A375 (cell line): ENCODE results near the gene FAM9A. TPM values are rescaled to one million over a fixed set of nuclear protein-coding genes. Genes with fewer than 3 reads are reported as not detected.

Experiments
- total RNA-seq: library from RNA; depleted of rRNA; stranded (reverse); fragments of >200 nt; shearing (Covaris generic); gene quantifications from 2 replicates; pipeline ENCODE4 v1.2.3, GENCODE V29; 2014; rRNA removed

Gene FAM9A
- total RNA-seq, result not detected in 2 replicates

DNA sequence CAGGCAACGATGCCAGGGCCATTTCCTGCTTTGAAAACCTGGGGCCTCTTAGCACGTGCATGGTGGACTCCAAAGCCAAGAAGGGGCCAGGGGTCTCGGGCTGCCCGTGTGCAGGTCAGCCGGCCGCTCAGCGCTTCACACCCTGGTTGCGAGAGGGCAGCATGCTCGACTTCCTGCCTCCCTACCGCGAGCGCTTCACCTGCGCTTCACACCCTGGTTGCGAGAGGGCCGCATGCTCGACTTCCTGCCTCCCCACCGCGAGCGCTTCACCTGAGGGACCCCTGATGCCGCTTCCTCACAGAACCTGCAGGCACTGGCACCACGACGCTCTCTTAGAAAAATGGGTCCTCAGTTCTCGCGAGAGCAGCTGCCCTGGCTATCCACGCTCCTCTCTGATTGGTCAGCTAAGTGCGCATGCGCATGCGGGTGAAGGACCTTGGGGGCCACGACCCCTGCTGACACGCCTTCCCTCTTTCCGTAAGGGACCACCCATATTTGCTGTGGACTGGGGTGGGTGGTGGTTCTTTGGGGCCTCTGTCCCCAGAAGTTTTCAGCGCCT lies at the start of gene FAM9A:
Gene FAM9A (minus strand): TSS at position 343 of the 559 bp plus-strand sequence. CDS start 1,212 bp downstream, outside the sequence.

Other genes with a start within 250 kb of the FAM9A start
- 0.08 and 0.16 TPM in 2 replicates for gene ANOS1, start 69.2 kb downstream of the FAM9A start, total RNA-seq
- gene FAM9B, start 232.7 kb upstream of the FAM9A start, total RNA-seq, result 0.32 and 1.3 TPM in 2 replicates